Calu3 (cell line): Measurements from ENCODE around the gene SV2C. TPM values are rescaled to one million over a fixed set of nuclear protein-coding genes. Genes with fewer than 3 reads are reported as not detected.

Source experiments
- BruUV-seq: library from RNA; stranded (reverse); fragments of 400-500 nt; replicated peaks from 2 replicates; lab custom pipeline; 2021; lab: Mats Ljungman, UMichigan
- CTCF ChIA-PET: fragments of 300-600 bp; sonication (Branson Sonifier 250); formaldehyde crosslinking; loops from one replicate; lab custom pipeline; 2022; ENCODE audit warnings: antibody characterized with exemption; lab: Charles Lee
- DNase-seq: peaks from one replicate; pipeline ENCODE4 v3.0.0; 2022
- H3K27ac Mint-ChIP-seq: one replicate; pipeline ENCODE4 v1.8.0; 2022; ENCODE audit warnings: mixed read lengths; ENCODE audit not compliant: unreplicated experiment
- H3K27me3 Mint-ChIP-seq: one replicate; pipeline ENCODE4 v1.8.0; 2022; ENCODE audit warnings: mixed read lengths; ENCODE audit not compliant: unreplicated experiment
- H3K36me3 Mint-ChIP-seq: one replicate; pipeline ENCODE4 v1.8.0; 2022; ENCODE audit warnings: mild to moderate bottlenecking, moderate library complexity, mixed read lengths; ENCODE audit not compliant: insufficient read depth, unreplicated experiment
- H3K4me1 Mint-ChIP-seq: one replicate; pipeline ENCODE4 v1.8.0; 2022; ENCODE audit warnings: mild to moderate bottlenecking, low read depth, mixed read lengths; ENCODE audit not compliant: unreplicated experiment
- H3K4me3 Mint-ChIP-seq: one replicate; pipeline ENCODE4 v1.8.0; 2022; ENCODE audit warnings: mild to moderate bottlenecking, low read depth, moderate library complexity, mixed read lengths; ENCODE audit not compliant: unreplicated experiment
- H3K9me3 Mint-ChIP-seq: one replicate; pipeline ENCODE4 v1.8.0; 2022; ENCODE audit warnings: low read depth, mixed read lengths; ENCODE audit not compliant: unreplicated experiment
- CTCF ChIP-seq: fragments of 200-600 bp; IDR thresholded peaks from one replicate; pipeline ENCODE4 v1.8.0; 2022; ENCODE audit warnings: antibody characterized with exemption; ENCODE audit not compliant: unreplicated experiment
- intact Hi-C: fragments of 100-400 bp; cut with micrococcal nuclease; formaldehyde crosslinking; loops from one replicate; pipeline ENCODE4 v1.10.0; 2022; ENCODE audit not compliant: unreplicated experiment
- total RNA-seq: library from RNA; stranded (reverse); gene quantifications from 2 replicates; pipeline ENCODE4 v1.2.3, GENCODE V29; 2022

The SV2C gene
- total RNA-seq, 1 experiment from 2014 or later, result 0.90 TPM

DNA sequence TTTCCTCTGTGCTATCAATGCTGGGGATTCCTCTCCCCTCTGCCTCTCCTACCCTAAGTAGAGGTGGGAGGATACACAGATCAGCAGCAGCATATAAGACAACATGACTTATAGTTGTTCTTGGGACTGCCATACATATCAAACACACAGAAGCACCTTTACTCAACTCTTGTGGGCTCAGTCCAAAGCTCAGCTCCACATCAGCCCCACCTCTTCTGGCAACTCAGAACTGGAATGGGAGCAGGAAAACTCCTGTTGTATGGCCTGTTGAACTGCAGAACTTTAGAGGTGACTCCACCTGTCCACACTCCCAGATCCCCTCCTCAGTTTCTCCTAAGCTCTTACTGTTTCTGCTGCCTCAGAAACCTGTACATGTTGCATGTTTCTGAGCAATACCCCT lies 127.8 kb downstream of the SV2C start:
- no TSS peak for BruUV-seq
- CTCF ChIA-PET, result no interaction called here
- no peaks in the 10 kb centered on the region for H3K9me3 Mint-ChIP-seq
- H3K4me1 Mint-ChIP-seq, result no peaks in the 10 kb centered on the region
- no peak overlapping the region for H3K4me3 Mint-ChIP-seq
- H3K27ac Mint-ChIP-seq, result no peak overlapping the region
- TF ChIP-seq CTCF, result no peak
- intact Hi-C loops, result no loop called here
- no peaks in the 10 kb centered on the region for H3K27me3 Mint-ChIP-seq
- no peaks in the 10 kb centered on the region for H3K36me3 Mint-ChIP-seq
- no peak for DNase-seq

DNA sequence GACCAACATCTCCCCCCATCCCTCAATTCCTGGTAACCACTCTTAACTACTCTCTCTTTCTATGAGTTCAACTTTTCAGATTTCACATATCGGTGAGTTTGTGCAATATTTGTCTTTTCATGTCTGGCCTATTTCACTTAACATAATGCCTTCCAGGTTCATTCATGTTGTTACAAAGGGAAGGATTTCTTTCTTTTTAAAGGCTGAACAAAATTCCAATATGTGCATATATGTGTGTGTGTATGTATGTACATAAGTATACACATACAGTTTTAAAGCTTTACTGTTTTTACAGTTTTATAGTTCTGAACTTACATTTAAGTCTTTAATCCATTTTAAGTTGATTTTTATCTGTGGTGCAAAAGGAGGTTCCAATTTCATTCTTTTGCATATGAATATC lies 130.7 kb downstream of the SV2C start:
- H3K4me1 Mint-ChIP-seq, result no peaks in the 10 kb centered on the region
- BruUV-seq, result no TSS peak
- intact Hi-C loops, result no loop called here
- DNase-seq, result no peak
- H3K4me3 Mint-ChIP-seq, result no peak overlapping the region
- H3K27ac Mint-ChIP-seq, result no peak overlapping the region
- H3K9me3 Mint-ChIP-seq, result no peaks in the 10 kb centered on the region
- no peak for TF ChIP-seq CTCF
- H3K36me3 Mint-ChIP-seq, result no peaks in the 10 kb centered on the region
- H3K27me3 Mint-ChIP-seq, result no peaks in the 10 kb centered on the region
- CTCF ChIA-PET, result interaction anchor here (1.5 kb wide), 1 partner anchor 39 kb away, joined by 3 read pairs; no protein-coding TSS in a partner anchor

DNA sequence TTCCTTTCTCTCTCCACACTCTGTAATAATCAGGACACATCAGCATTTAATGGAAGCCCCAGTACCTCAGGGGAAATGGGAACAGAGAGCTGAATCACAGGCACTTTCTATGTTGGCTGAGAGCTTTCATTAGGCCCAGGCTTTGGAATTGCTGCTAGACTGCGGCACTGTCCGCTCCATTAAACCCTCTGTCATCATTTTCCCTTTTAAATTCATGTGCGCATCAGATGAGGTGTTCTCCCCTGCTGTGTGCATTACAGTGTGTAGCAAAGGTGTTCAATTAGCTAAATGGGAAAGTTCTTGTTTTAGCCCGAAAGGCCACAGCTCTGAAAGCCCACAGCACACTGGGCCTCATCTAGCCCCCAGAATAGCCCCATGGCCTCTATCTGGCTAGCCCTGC lies 133.6 kb downstream of the SV2C start:
- H3K9me3 Mint-ChIP-seq, result no peaks in the 10 kb centered on the region
- BruUV-seq, result no TSS peak
- intact Hi-C loops, result no loop called here
- H3K36me3 Mint-ChIP-seq, result no peaks in the 10 kb centered on the region
- TF ChIP-seq CTCF, result no peak
- H3K27me3 Mint-ChIP-seq, result no peaks in the 10 kb centered on the region
- CTCF ChIA-PET, result no interaction called here
- H3K4me3 Mint-ChIP-seq, result no peak overlapping the region
- no peaks in the 10 kb centered on the region for H3K4me1 Mint-ChIP-seq
- H3K27ac Mint-ChIP-seq, result no peak overlapping the region
- DNase-seq, result no peak

GRCh38 chr5:76219636-76220035 lies 136.5 kb downstream of the SV2C start:
- no peak for DNase-seq
- TF ChIP-seq CTCF, result no peak
- H3K4me1 Mint-ChIP-seq, result no peaks in the 10 kb centered on the region
- CTCF ChIA-PET, result interaction anchor here (0.6 kb wide), 1 partner anchor 11 kb away, joined by 3 read pairs; no protein-coding TSS in a partner anchor
- intact Hi-C loops, result no loop called here
- H3K27me3 Mint-ChIP-seq, result no peaks in the 10 kb centered on the region
- H3K4me3 Mint-ChIP-seq, result no peak overlapping the region
- BruUV-seq, result no TSS peak
- no peaks in the 10 kb centered on the region for H3K9me3 Mint-ChIP-seq
- no peaks in the 10 kb centered on the region for H3K36me3 Mint-ChIP-seq
- no peak overlapping the region for H3K27ac Mint-ChIP-seq
